GM21723 (cell line): ENCODE results near the gene SYT2.
"Not testable (repeated sequence)": the region's sequence is repeated elsewhere in the genome, so short reads cannot be mapped to it uniquely, and the experiment has no call there.

ENCODE experiments used
- ATAC-seq: cut with Tn5 transposase; IDR thresholded peaks from one replicate; pipeline ENCODE4 v1.9.1; 2021; ENCODE audit warnings: mild to moderate bottlenecking, moderate library complexity; ENCODE audit not compliant: unreplicated experiment

The SYT2 gene

DNA sequence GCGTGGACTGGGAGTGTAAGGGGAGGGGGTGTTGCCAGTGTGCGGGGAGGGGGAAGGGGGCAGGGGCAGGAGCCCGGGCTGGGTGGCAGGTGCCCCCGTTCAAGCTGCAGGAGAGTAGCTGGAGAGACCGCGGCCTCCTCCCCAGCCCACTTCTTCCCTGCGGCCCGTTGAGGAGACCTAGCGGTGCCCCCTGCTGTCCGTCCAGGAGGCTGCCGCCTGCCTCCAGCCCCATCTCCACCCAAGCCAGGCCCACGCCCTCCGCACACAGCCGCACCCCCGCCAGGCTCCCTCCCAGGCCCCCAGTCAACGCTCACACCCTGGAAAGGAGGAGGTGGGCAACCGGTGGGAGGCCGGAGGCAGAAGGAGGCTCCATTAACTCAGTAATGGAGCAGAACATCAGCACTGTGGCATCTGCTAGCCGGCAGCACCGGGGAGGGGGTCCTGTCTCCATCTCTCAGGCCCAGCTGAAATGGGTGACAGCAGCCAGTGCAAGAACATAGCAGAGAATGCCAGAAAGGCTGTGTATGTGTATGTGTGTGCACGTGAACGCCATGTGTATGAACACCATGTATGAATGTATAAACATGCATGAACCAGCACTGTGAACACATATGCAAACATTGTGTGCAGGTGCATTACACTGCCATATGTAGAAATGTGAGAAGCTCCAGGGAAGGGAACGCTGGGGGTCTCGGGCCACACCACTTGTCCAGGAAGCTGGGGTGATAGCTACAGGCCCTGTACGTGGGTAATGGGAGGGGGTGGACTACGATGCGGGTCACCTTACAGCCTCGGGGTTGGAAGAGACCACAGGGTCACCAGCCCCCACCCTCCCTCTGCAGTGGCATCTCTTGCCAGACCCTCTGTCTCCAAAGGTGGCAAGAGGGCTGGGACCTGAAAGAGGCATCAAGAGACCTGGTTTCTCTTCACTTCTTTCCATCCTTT lies 84.6 kb downstream of the SYT2 start:
- peak; percentile 61 for ATAC-seq

DNA sequence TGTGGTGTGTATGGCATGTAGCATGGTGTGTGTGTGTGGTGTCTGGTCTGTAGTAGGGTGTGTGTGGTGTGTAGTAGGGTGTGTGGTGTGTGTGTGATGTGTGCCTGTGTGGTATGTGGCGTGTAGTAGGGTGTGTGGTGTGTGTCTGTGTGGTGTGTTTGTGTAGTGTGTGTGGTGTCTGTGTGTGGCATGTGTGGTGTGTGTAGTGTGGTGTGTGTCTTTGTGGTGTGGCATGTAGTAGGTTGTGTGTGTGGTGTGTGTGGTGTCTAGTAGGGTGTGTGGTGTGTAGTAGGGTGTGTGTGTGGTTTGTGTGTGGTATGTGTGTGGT lies 85.5 kb downstream of the SYT2 start:
- no peak for ATAC-seq

DNA sequence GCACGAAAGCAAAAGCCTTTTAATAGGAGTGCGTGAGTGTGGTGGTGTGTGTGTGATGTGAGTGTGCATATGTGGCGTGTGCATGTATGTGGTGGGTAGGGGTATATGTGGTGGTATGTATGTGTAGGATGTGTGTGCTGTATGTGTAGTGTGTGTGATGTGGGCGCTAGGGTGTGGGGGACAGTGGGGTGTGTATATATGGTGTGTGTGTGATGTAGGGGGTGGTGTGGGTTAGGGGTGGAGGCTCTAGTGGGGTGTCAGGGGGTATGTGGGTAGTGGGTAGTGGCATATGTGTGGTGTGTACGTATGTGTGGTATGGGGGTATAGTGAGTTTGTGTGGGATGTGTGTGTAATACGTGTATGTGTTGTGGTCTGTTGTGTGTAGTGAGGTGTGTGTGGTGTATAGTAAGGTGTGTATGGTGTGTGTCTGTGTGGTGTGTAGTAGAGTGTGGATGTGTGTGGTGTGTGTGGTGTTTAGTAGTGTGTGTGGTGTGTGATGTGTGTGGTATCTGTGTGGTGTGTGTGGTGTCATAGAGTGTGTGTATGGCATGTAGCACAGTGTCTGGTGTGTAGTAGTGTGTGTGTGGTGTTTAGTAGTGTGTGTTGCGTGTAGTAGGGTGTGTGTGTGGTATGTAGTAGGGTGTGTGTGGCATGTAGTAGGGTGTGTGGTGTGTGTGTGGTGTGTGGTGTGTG lies 86.0 kb downstream of the SYT2 start:
- no peak for ATAC-seq

DNA sequence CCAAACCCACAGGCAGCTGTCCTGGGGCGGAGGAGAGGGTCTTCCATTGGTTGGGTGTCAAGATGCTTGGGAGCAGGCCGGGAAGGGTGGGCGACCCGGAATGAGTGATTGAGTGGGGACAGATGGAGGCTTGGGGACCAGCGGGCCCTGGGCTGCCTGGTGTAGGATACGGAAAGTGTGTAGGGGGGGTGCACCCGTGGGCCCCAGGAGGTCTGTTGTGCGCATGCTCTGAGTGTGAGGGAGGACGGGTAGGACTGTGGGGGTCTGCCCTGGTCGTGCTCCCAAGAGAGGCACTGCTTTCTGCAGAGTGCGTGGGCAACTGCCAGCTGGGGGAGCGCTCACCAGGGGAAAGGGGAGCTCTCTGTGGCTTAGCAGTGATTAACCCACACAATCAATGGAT lies 86.8 kb downstream of the SYT2 start:
- ATAC-seq = not testable (repeated sequence)

DNA sequence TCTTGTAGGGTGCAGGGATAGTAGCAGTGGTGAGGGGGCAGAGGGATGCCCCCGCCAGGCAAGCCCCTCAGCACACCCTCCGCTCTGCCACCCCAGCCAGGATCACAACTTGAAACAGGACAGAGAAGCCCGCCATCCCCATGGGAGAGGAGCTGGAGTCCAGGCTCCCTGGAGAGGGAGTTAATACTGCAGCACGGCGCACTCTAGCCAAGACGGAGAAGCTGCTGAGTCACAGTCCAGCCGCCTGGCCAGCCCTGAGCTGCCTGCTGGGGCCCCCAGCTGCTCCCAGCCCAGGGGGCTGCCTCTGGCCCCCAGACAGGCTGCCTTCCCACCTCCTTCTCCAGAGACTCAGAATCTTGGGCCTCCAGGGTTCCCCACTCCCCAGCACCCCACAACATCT lies 87.2 kb downstream of the SYT2 start:
- no peak for ATAC-seq

DNA sequence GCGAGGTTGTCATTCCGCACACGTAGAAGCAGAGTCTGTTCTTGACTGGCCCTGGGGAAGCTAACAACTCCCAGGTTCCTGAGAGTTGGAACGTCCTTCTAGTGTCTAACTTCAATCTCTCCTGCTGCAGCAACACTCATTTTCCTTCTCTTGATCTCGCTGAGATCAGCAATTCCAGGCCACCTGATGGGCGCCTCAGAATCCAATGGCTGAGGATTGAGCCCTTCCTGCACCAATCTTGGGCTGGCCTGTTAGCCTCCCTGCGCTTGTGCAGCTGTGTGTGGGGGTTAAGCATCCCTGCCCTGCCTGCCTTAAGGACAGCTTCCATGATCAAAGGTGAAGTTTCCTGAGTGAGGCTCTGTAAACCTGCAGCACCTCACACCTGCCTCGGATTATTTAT lies 87.9 kb downstream of the SYT2 start:
- no peak for ATAC-seq

DNA sequence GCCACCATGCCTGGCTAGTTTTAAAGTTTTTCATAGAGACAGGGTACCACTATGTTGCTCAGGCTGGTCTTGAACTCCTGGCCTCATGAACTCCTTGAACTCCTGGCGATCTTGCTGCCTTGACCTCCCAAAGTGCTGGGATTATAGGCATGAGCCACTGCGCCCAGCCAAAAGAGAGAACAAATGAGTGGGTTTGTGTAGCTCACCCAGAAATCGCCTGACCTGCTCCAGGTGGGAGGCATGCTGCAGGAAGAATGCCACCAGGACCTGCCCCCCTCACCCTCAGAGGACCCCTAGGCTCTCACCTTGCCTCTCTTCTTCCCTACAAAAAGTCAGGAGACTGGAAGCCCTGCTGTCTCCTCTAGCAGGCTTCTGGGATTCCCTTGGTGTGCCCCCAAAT lies 88.8 kb downstream of the SYT2 start:
- ATAC-seq = no peak

DNA sequence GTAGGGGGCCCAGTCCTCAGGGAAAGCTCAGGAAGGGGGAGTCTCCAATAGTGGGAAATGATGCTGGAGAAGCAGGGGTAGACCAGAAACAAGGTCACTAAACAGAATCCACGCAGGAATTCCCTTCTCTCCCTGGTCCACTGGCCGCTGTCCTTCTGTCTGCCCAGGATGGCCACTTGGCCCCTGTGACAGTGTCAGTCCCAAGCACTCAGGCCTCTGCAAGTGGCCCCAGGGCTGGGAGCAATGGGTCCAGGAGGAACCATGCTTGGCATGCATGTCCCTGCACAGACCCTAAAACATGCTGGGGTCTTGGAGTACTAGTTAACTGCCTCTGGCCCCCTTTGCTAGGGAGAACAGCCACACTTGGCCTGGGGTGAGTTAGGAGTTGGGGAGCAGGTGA lies 90.2 kb downstream of the SYT2 start:
- not testable (repeated sequence) for ATAC-seq

DNA sequence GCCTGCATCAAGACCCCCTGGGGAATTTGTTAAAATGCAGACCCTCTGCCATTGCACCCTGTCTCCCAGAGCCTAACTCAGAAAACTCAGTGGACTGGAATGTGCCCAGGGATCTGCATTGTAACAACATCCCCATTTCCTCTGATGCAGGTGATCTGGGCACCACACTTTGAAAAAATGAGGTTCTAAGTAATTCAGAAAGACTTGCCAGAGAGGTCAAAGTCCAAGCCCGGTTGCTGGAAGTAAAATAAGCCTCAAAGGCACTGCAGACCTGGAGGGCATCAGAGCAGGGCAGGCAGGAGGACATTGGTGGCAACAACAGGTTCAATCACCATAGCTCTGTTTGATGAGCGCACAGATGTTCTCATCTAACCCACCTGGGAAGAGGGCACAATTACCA lies 90.7 kb downstream of the SYT2 start:
- ATAC-seq = no peak

DNA sequence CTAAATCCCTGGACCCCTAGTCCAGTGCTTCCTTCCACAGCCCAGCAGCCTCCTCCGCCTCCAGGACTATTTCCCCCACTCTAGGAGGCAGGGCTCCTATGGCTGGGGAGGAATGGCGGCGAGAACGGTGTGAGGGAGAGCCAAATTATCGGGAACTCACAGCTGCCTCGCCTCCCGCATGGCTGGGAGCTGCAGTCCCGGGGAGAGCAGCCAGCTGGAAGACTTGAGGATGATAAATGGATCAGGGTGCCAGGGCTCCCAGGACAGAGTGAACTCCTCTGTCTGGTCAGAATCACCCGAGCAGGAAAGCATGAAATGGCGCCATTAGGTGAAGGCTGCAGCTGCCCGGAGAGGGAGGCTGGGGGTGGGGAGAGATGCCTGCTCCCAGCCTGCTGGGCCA lies 91.2 kb downstream of the SYT2 start:
- not testable (repeated sequence) for ATAC-seq

DNA sequence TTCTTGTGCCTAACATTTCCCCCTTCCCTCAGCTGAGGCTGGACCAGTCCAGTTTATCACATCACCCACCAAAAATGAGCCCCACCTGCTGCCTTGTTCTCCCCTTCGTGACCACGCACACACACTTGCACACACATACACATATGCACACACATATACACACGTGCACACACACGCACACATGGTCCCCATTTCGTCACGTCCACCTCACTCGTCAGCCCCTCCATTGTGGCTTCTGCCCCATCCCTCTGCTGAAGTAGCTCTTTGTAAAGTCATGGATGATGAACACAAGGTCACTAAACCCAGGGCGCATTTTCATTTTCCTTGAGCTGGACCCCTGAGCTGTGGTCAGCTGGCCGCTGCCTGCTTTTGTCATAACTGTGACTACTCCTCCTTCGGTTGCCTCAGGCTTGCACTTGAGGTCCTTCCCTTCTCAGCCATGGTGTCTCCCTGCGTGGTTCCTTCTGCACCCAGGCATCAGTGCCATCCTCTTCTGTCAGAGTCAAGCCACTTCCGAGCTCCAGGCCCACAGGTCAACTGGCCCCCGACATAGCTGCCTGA lies 93.8 kb downstream of the SYT2 start:
- peak; percentile 28 for ATAC-seq

DNA sequence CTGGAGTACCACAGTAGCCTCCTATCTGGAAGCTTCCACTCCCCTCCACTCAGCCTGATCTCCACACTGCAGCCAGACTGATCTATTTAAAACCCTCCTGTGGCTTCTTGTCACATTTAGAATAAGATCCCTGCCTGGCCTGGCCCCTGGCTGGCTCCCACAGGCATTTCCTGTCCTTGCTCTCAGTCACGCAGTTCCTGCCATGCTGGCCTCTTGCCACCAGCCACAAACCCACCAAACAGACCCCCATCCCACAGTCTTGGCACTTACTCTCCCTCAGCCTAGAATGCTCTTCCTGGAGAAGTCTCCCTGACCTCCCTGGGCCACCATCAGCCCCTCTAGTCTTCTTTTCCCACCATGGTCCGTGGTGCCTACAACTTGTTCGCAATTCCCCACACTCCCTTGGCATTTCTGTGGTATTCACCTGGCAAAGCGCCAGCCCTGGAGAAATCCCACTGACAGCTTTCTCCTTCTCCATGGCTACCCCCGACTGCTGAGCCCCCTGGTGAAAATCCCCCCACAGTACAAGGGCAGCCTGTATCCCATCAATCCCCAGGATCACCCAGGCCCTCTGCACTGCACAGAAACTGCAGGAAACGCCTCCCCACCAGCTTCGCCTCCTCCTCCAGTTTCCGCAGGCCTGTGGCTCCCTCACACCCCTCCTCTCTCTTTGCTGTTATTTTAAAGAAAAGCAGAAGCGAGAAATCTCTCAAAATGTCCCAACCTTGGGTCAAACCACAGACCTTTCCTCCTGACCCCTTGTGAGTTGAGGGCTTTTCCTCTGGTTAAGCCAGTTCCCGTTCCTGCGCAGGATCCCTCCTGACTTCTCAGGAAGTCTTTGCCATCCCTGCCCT lies 94.5 kb downstream of the SYT2 start:
- peak; percentile 80 for ATAC-seq

DNA sequence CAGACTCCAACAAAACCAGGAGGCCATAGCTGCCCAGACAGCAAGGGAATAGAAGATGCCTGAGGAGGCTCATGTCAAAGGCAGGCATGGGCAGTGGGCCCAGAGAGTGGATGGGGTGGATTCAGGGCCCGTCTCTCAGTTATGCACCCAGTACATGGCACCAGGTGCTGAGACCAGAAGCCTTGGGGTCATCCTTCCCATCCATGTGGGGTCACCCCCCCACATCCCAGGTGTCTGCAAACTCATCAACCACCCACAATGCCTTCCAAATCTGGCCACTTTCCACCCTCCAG lies 95.1 kb downstream of the SYT2 start:
- ATAC-seq = not testable (repeated sequence)

DNA sequence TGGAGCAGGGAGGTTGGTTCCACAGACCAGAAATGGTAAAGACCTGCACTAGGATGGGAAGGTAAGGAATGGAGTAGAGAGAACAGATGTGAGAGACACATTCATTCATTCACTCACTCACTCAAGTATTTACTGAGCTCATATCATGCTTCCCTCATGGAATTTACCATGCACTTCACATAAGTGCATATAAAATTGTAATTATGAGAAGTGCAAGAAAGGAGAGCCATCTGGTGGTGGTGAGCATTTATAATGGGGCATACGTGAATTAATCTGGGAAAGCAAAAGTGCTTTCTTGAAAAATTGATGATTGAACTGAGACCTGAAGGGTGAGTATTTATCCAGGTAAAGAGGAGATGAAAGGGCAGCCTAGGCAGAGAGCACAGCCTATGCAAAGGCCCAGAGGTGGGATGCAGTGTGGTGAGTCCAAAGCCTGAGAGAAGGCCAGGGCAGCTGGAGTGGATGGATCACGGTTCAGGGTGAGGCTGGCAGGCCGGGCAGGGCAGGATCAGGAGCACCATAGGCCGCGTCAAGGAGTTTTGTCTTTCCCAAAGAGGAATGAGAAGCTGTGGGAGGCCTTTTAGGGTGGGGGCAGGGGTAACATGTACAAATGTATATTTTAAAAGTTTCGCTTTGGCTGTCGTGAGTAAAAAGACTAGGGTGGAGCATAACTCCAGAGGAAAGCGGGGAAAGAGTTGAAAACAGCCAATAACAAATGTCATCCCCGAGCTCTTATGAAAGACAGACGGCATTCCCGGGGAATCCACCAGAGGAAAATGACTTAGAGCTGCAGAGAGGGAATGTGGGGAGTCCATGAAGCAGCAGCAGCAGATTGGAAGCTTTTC lies 95.7 kb downstream of the SYT2 start:
- ATAC-seq = not testable (repeated sequence)

DNA sequence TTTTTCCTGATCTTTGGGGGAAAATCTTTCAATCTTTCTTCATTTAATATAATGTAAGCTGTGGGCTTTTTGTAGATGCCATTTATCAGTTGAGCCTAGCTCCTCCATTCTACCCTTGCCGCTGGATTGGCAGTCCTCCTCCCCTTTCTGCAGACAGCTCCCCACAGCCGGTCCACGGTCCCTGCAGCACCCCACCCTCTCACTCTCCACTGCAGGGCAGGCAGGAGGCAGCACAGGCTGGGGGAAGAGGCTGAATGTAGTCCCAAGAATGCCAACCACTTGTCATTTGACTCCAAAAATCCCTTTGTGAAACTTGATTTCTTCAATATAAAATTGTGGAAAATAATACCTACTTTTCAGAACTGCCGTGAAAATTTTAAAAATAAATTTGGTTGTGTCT lies 96.7 kb downstream of the SYT2 start:
- ATAC-seq = no peak

DNA sequence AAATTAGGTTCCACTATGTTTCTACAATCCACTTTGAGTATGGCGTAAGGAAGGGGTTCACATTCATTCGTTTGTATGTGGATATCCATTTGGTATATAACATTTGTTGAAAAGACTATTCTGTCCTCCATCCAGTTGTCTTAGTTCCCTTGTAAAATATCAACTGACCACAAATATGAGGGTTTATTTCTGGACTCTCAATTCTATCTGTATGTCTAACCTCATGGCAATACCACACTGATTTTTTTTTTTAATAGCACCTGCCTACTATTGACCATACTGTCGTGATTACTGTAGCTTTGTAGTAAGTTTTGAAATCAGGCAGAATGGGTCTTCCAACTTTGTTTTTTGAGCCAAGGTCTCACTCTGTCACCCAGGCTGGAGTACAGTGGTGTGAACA lies 98.2 kb downstream of the SYT2 start:
- not testable (repeated sequence) for ATAC-seq

DNA sequence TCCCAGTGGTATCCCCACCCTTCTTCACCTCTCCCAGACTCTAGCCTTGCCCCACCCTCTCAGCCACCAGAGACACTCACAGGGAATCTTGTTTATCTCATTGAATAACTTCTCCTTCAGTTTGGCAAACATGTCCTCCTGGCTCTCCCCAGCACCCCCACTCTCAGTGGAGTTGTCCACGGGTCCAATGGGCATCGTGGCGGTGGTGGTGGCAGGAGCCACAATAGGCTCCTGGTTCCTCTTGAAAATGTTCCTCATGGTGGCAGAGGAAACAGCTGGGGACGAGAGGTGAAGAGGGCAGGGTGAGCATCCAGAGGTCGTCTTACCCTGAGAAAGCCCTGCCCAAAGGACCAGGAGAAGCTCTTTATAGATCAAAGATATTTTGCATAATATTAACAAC lies 104.7 kb downstream of the SYT2 start:
- ATAC-seq = no peak

DNA sequence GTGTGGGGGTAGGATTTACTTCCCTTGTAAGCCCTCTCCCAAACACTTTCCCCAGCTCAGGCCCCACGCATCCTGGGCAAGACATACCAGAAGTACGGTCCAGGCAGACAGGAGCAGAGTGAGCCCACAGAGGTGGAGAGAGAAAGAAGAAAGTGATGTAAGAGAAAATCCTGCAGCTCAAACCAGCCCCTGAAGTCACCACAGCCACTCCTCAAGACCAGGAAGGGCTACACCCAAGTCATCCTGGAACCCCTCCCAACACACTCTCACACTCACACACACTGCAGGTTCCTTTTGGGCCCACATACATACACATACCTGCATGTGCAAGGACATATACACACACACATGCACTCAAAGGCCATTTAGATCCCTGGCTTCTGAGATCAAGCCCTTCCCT lies 106.8 kb downstream of the SYT2 start:
- no peak for ATAC-seq

DNA sequence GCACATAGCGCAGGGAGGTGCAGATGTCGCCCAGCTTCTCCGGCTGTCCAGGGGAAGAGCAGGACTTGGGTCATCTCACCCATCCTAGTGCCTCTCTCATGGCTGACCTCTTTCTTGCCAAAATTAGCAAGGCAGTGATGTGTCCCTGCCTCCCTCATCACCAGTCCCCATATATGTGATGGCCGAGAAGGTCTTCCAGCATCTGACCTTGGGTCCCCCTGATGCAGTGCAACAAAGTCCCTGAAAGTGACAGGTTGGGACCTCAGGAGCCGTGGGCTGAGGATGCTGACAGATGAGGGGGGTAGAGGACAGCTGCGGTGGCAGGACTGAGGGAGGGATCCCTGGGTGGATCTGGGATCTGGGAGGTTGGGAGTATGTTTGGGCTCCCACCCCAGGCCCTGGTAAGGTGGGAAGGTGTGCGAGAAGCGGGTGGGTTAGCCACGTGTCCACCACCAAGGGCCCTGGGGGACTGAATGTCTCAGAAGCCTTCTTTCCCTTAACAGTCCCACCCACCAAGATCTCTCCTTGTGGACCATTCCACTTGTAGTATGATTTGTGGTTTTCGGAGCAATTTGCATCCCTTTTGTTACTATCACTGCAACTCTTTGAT lies 109.7 kb downstream of the SYT2 start:
- ATAC-seq = no peak
